ENCODE data around the gene FNDC11.

The FNDC11 gene

DNA sequence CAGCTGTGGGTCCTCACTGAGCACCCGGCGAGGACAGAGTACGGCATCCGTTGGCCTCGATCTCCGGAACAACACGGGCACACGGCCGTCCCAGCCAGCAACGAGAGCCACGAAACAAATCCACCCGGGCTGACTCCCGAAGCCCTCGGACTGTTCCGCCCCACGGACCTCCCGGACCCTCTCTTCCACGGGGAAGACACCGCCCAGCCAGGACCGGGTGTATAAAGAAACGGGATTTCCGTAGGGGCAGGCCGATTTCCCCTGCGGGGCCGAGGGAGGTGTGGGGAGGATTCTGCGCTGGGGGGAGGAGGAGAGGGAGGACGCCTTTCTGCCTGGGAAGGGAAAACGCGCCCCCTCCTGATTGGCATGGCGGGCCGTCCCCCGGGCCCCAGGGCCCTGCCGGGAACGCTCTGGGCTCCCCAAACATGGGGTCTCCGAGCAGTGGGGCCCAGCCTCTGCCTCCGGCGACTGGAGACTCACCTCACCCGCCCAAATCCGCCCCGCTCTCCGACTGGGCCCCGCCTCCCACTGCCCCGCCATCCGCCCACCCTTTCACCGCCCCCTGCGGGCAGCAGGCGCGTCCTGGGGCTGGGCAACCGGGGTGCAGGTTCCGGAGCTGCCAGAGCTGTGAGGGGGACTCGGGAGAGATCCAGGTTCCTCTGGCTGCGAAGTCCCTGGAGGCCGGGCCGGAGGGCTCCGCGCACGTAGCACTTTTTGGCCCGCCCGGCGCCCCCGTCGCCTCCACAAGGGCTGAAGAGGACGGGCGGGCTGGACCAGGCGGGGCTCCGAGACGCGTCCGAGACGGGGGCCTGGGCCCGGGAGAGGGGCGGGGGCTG is 34.1 kb upstream of the FNDC11 start:
- DNase-seq (ENCODE audit: low spot score) = peak; percentile 69
- peaks cover 25% of the 10 kb centered on the region for H3K36me3 Mint-ChIP-seq (ENCODE audit: low read depth)
- H3K9me3 Mint-ChIP-seq = no peaks in the 10 kb centered on the region
- peak overlapping the region; percentile 62 for H3K27ac Mint-ChIP-seq
- H3K4me1 Mint-ChIP-seq (ENCODE audit: low read depth) = peaks cover 6% of the 10 kb centered on the region
- peak overlapping the region; percentile 77 for H3K4me3 Mint-ChIP-seq
- peaks cover 6% of the 10 kb centered on the region for H3K27me3 Mint-ChIP-seq (ENCODE audit: low read depth)

DNA sequence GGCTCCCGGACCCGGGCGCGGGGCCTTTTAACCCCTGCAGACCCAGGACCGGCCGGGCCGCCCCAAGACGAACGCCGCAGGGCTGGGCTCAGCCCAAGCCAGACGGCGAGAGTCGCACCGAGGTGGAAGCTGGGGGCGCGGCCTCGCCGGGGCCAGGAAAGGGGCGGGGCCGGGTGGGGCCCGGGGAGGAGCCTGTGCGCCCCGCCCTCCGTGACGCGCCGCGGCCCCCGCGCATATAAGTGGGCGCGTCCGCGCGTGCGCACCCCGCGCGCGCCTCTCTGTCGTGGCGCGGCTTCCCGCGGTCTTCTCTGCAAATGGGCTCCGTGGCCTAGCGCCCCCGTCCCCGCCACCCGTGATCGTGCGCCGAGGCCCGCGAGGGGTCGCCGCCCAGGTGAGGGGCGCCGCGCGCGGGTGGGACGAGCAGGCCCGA is 33.4 kb upstream of the FNDC11 start, which contains the start of gene PPDPF:
PPDPF (plus strand) TSS at position 262 of the 430 bp plus-strand sequence. CDS start 544 bp downstream, outside the sequence.
- Mint-ChIP-seq H3K36me3 (ENCODE audit: low read depth) (peaks cover 25% of the 10 kb centered on the region), H3K27ac (peak within 1 kb of the TSS; percentile 78)
- DNase-seq (ENCODE audit: low spot score) = peak; percentile 83

DNA sequence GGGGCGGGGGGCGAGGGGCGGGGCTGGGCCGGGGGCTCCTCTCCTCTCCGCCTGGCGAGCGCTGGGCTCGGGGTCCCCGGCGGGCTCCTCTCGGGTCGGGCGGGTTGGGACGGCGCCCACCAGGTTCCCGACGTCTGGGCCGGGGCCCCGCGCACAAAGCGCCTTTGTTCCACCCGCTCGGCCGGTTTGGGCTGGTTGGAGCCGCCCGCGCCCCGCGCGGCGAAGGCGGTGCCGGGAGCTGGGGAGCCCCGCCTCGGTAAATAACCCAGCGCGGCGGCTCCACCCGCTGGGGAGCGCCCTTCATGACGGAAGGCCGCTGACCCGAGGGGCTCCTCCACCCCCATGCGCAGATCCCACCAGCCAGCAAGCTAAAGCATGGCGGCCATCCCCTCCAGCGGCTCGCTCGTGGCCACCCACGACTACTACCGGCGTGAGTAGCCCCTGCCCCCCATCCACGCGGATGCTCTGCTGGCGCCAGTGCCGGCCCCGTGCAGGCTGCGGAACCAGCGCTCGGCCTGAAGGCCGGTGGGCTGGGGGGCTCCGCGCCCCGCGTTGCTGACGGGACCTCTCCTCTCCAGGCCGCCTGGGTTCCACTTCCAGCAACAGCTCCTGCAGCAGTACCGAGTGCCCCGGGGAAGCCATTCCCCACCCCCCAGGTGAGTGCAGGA is 32.9 kb upstream of the FNDC11 start:
- H3K27ac Mint-ChIP-seq = peak overlapping the region; percentile 75
- peak; percentile 68 for DNase-seq (ENCODE audit: low spot score)
- peaks cover 6% of the 10 kb centered on the region for H3K4me1 Mint-ChIP-seq (ENCODE audit: low read depth)
- no peaks in the 10 kb centered on the region for H3K27me3 Mint-ChIP-seq (ENCODE audit: low read depth)
- H3K36me3 Mint-ChIP-seq (ENCODE audit: low read depth) = peaks cover 25% of the 10 kb centered on the region
- no peaks in the 10 kb centered on the region for H3K9me3 Mint-ChIP-seq
- peak overlapping the region; percentile 77 for H3K4me3 Mint-ChIP-seq

More for the DNA sequence above, 33.4 kb upstream of the FNDC11 start, which contains the start of gene PPDPF:
- Mint-ChIP-seq H3K4me1 (ENCODE audit: low read depth) (peaks cover 6% of the 10 kb centered on the region), H3K9me3 (no peaks in the 10 kb centered on the region), H3K4me3 (peak within 1 kb of the TSS; percentile 77), H3K27me3 (ENCODE audit: low read depth) (peaks cover 3% of the 10 kb centered on the region)

GRCh38 chr20:63521602-63522001 is 32.4 kb upstream of the FNDC11 start:
- DNase-seq (ENCODE audit: low spot score) = no peak
- H3K27me3 Mint-ChIP-seq (ENCODE audit: low read depth) = no peaks in the 10 kb centered on the region
- no peaks in the 10 kb centered on the region for H3K9me3 Mint-ChIP-seq
- peak overlapping the region; percentile 75 for H3K27ac Mint-ChIP-seq
- H3K36me3 Mint-ChIP-seq (ENCODE audit: low read depth) = peaks cover 25% of the 10 kb centered on the region
- peaks cover 6% of the 10 kb centered on the region for H3K4me1 Mint-ChIP-seq (ENCODE audit: low read depth)
- H3K4me3 Mint-ChIP-seq = peak overlapping the region; percentile 77

DNA sequence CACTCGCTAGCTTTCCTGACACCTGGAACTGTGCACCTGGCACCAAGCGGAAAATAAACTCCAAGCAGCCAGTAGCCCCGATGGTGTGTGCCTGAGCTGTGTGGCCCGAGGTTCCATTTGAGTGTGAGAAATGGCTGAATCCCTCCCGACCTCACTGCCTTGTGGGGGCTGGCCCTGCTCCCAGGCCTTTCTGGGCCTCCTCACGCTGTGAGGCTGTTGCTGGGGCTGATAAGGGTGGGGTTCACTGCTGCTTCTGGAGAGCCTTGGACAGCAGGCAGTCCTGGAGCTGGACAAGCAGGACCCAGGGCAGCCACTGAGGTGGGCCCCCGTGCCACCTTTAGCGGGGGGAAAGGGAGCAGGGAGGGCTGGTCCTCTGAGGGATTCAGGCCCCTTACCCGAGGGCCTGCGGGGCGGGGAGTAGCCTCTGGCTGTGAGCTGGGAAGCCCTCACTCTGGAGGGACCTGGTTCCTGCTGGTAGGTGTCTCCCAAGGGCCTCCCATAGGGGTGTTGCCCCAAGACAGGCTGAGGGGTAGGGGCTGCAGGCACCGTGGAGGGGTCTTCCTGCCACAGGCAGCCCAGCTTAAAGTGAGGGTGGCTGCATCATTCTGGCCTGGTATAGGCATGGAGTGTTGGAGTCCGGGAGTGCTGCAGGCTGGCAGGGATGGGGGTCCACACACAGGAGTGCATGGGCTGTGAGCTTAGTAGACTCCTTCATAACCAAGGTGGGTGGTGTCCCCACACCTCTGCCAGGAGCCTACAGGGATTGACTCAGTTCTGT is 31.7 kb upstream of the FNDC11 start:
- Mint-ChIP-seq H3K9me3 (no peaks in the 10 kb centered on the region), H3K4me3 (peak overlapping the region; percentile 61), H3K4me1 (ENCODE audit: low read depth) (peaks cover 6% of the 10 kb centered on the region), H3K36me3 (ENCODE audit: low read depth) (peaks cover 25% of the 10 kb centered on the region), H3K27me3 (ENCODE audit: low read depth) (no peaks in the 10 kb centered on the region), H3K27ac (peak overlapping the region; percentile 75)
- no peak for DNase-seq (ENCODE audit: low spot score)

- no peaks in the 10 kb centered on the region for H3K27me3 Mint-ChIP-seq (ENCODE audit: low read depth)
- H3K4me1 Mint-ChIP-seq (ENCODE audit: low read depth) = peaks cover 10% of the 10 kb centered on the region
- H3K4me3 Mint-ChIP-seq = no peak overlapping the region
- H3K9me3 Mint-ChIP-seq = no peaks in the 10 kb centered on the region
- no peak overlapping the region for H3K27ac Mint-ChIP-seq
- DNase-seq (ENCODE audit: low spot score) = no peak
- H3K36me3 Mint-ChIP-seq (ENCODE audit: low read depth) = peaks cover 25% of the 10 kb centered on the region
These were observed 30.9 kb upstream of the FNDC11 start for GRCh38 chr20:63522981-63523611.

DNA sequence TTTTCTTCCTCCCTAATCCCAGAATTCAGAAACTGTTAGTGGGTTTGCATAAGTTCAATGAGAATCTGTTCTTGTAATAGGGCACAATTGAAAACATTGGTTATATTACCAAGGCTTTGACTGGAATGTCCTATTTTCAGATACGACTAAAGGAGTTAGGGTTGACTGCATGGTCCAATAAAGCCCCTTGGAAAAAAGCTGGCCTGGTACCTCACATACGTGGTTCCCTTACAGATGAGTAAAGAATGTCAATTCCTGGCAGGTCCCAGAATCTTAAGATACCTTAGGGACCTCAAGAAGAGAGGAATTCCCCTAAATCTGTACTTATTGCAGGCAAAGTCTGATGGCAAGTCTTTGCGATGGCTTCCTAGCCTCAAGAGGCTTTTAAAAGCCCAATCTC is 28.8 kb upstream of the FNDC11 start:
- no peak for DNase-seq (ENCODE audit: low spot score)
- Mint-ChIP-seq H3K4me1 (ENCODE audit: low read depth) (peaks cover 6% of the 10 kb centered on the region), H3K27ac (no peak overlapping the region), H3K27me3 (ENCODE audit: low read depth) (no peaks in the 10 kb centered on the region), H3K9me3 (no peaks in the 10 kb centered on the region), H3K4me3 (no peak overlapping the region), H3K36me3 (ENCODE audit: low read depth) (peaks cover 25% of the 10 kb centered on the region)

DNA sequence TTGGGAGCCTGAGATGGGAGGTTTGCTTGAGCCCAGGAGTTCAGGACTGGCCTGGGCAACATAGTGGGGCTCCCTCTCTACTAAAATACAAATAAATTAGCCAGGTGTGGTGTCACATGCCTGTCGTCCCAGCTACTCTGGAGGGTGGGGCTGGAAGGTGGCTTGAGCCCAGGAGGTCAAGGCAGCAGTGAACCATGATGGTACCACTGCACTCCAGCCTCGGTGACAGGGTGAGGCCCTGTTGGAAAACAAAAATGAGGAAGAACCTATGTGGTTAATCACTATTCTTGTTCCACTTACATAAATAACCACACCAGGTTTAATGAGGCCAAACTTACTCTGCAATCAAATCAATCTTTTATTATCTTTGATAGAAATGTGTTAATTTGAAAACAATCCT is 28.0 kb upstream of the FNDC11 start:
- Mint-ChIP-seq H3K27ac (no peak overlapping the region), H3K9me3 (no peaks in the 10 kb centered on the region), H3K27me3 (ENCODE audit: low read depth) (no peaks in the 10 kb centered on the region), H3K4me1 (ENCODE audit: low read depth) (peaks cover 6% of the 10 kb centered on the region), H3K4me3 (no peak overlapping the region), H3K36me3 (ENCODE audit: low read depth) (peaks cover 25% of the 10 kb centered on the region)
- DNase-seq (ENCODE audit: low spot score) = no peak

GRCh38 chr20:63527184-63527583 is 26.8 kb upstream of the FNDC11 start:
- H3K4me3 Mint-ChIP-seq = no peak overlapping the region
- no peak for DNase-seq (ENCODE audit: low spot score)
- no peak overlapping the region for H3K27ac Mint-ChIP-seq
- peaks cover 20% of the 10 kb centered on the region for H3K36me3 Mint-ChIP-seq (ENCODE audit: low read depth)
- no peaks in the 10 kb centered on the region for H3K9me3 Mint-ChIP-seq
- no peaks in the 10 kb centered on the region for H3K27me3 Mint-ChIP-seq (ENCODE audit: low read depth)
- H3K4me1 Mint-ChIP-seq (ENCODE audit: low read depth) = peaks cover 6% of the 10 kb centered on the region

DNA sequence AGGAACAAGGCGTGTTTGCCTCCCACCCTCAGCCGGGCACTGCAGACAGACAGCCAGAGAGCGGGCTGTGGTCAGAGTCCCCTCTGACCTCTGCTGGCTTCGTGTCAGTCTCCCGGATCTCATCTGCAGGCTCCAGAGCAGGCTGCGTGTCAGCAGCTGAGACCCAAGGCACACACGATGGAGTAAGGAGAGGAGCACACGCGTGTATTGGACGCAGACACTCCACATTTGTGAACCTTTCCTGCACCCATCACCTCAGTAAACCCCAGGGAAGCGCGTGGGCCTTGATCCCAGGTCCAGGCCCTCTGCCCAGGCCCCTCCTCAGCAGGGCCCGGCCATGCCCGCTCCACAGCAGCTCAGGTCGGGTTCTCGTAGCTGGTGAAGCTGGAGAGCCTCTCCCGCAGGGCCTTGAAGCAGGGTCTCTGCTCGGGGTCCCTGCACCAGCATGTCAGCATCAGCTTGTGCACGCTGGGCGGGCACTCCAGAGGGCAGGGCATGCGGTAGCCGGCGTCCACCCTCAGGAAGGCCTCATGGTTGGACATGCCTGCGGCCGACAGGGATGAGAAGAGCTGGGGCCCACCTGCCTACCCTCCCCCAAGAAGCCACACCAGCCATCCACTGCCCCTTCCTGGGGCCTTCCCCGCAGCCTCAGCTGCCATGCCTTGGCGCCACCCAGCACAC is 24.6 kb upstream of the FNDC11 start:
- Mint-ChIP-seq H3K27me3 (ENCODE audit: low read depth) (no peaks in the 10 kb centered on the region), H3K4me3 (no peak overlapping the region), H3K27ac (no peak overlapping the region), H3K4me1 (ENCODE audit: low read depth) (peaks cover 3% of the 10 kb centered on the region), H3K36me3 (ENCODE audit: low read depth) (peaks cover 2% of the 10 kb centered on the region), H3K9me3 (no peaks in the 10 kb centered on the region)
- no peak for DNase-seq (ENCODE audit: low spot score)

DNA sequence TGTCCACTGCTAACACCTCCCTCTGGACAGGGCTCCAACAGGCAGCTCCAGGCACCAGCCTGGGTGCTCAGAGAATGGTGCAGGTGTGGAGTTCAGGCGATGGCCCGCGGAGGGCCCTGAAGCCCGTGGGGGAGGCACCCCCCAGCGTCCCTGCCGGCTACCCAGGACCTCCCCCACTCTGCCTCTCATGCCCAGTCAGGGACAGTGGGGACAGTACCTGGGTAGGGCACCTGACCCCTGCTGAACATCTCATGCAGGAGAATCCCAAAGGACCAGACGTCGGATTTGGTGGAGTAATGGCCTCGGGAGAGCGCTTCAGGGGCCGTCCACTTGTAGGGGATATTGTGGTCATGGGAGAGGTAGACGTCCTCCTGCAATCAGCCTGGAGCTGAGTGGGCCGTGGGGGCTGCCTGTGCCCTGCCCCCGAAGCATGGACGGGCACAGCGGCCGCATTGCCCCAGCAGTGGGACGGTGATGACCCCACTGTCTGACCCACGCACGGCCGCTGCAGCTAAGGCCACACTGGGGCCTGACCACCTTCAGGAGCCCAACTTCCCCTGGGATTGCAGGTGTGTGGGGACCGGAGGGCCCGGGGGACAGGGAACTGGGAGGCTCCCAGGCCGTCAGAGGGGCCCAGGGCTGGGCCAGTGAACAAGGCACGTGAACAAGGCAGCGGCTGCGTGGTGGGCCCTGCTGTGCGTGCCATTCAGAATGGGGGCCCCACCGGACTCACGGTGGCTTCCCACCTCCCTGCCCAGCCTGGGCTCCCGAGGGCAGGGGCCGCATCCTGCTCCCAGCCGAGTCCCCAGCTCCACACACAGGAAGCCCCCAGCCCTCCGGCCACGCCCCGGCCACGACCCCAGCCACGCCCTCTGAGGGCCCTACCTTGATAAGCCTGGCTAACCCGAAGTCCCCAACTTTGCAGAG is 23.8 kb upstream of the FNDC11 start:
- peaks cover 3% of the 10 kb centered on the region for H3K4me1 Mint-ChIP-seq (ENCODE audit: low read depth)
- no peak overlapping the region for H3K27ac Mint-ChIP-seq
- no peak overlapping the region for H3K4me3 Mint-ChIP-seq
- no peaks in the 10 kb centered on the region for H3K27me3 Mint-ChIP-seq (ENCODE audit: low read depth)
- no peak for DNase-seq (ENCODE audit: low spot score)
- H3K36me3 Mint-ChIP-seq (ENCODE audit: low read depth) = no peaks in the 10 kb centered on the region
- H3K9me3 Mint-ChIP-seq = no peaks in the 10 kb centered on the region

- no peak for DNase-seq (ENCODE audit: low spot score)
- no peaks in the 10 kb centered on the region for H3K36me3 Mint-ChIP-seq (ENCODE audit: low read depth)
- no peak overlapping the region for H3K4me3 Mint-ChIP-seq
- H3K27ac Mint-ChIP-seq = no peak overlapping the region
- H3K9me3 Mint-ChIP-seq = no peaks in the 10 kb centered on the region
- peaks cover 3% of the 10 kb centered on the region for H3K4me1 Mint-ChIP-seq (ENCODE audit: low read depth)
- H3K27me3 Mint-ChIP-seq (ENCODE audit: low read depth) = no peaks in the 10 kb centered on the region
These were observed 23.2 kb upstream of the FNDC11 start for GRCh38 chr20:63530788-63531160.
